Heart left ventricle (tissue), 16 donors: ENCODE data around the gene PYGO2. TPM values are rescaled to one million over a fixed set of nuclear protein-coding genes. Genes with fewer than 3 reads are reported as not detected.
A peak's percentile ranks its signal among the peaks of the same experiment; 100 is the strongest.
"Not testable (repeated sequence)": the region's sequence is repeated elsewhere in the genome, so short reads cannot be mapped to it uniquely, and the experiment has no call there.

Experiments used
- ATAC-seq, 4 donors: fragments of 200-7000 bp; cut with Tn5 transposase; one replicate each; pipeline ENCODE4 v1.9.1; 2020 to 2022; ENCODE audit warnings: moderate library complexity in 4 of 4, mild to moderate bottlenecking in 3 of 4, moderate number of reproducible peaks in 1 of 4
- DNase-seq, 5 donors: peaks; one replicate each; pipeline ENCODE4 v3.0.0-alpha.2; 2020
- H3K27ac ChIP-seq, 12 donors: fragments of 200-600 bp; sonication (generic) in 4 of 12; one replicate each; pipeline versions ENCODE4 v1.5.0 to v1.8.0; 2016 to 2022; ENCODE audit warnings: mild to moderate bottlenecking in 2 of 12
- H3K27me3 ChIP-seq, 9 donors: fragments of 200-600 bp; sonication (generic) in 2 of 9; one replicate each; pipeline versions ENCODE4 v1.5.1 to v1.8.0; 2016 to 2022; ENCODE audit warnings: mild to moderate bottlenecking in 3 of 9
- H3K36me3 ChIP-seq, 9 donors: fragments of 200-600 bp; sonication (generic) in 2 of 9; one replicate each; pipeline versions ENCODE4 v1.5.0 to v1.8.0; 2018 to 2022; ENCODE audit warnings: mild to moderate bottlenecking in 2 of 9
- H3K4me1 ChIP-seq, 12 donors: fragments of 200-600 bp; sonication (generic) in 4 of 12; one replicate each; pipeline versions ENCODE4 v1.5.0 to v1.8.0; 2016 to 2022; ENCODE audit warnings: mild to moderate bottlenecking in 3 of 12
- H3K4me3 ChIP-seq, 12 donors: fragments of 200-600 bp; sonication (generic) in 4 of 12; one replicate each; pipeline versions ENCODE4 v1.5.0 to v1.8.0; 2017 to 2022; ENCODE audit warnings: mild to moderate bottlenecking in 9 of 12, moderate library complexity in 4 of 12
- H3K9me3 ChIP-seq, 12 donors: fragments of 200-600 bp; sonication (generic) in 4 of 12; one replicate each; pipeline versions ENCODE4 v1.5.0 to v1.8.0; 2016 to 2022; ENCODE audit warnings: mild to moderate bottlenecking in 1 of 12
- POLR2A ChIP-seq, 2 donors: fragments of 450-650 bp; IDR thresholded peaks; one replicate each; pipeline ENCODE4 v1.6.1; 2017; ENCODE audit warnings: antibody characterized with exemption in 2 of 2, mild to moderate bottlenecking in 2 of 2, moderate library complexity in 2 of 2
- WGBS, 4 donors: extraction: QIAGEN DNeasy Blood & Tissue Kit in 2 of 4; methylation state at CpG; one replicate each; pipeline versions ENCODE4 v1.1.5 to v1.1.7; 2013 to 2018; 5-methylcytosine and 5-hydroxymethylcytosine counted together
- intact Hi-C, 10 donors: fragments of 100-400 bp; cut with DNase I; formaldehyde crosslinking; loops; one replicate each; pipeline versions ENCODE4 v1.11.1 to v1.14.2; 2022
- microRNA-seq, 4 donors: library from miRNA; unstranded; fragments of <30 nt; microRNA quantifications; one replicate each; pipeline versions ENCODE4 to v1.2.0, GENCODE V29; 2017 to 2020
- polyA plus RNA-seq, 2 donors: library from polyadenylated mRNA; stranded (reverse); fragments of 200-250 nt; gene quantifications; one replicate each; pipeline ENCODE4 v1.2.3, GENCODE V29; 2013
- total RNA-seq, 9 donors: library from RNA; depleted of rRNA in 2 of 9; stranded (reverse); fragments of >200 nt in 2 of 9; fragmentation: NEBNext Ultra II Directional in 3 of 9; extraction: Animal tissue kit (Norgen Biotek cat#: 25700) in 3 of 9; gene quantifications; one replicate each; pipeline versions ENCODE4 v1.1.0 to v1.2.4, GENCODE V29; 2016 to 2023
- TF ChIP-seq, protein P1 (sequence below), 12 donors: fragments of 200-600 bp; sonication (generic) in 4 of 12; IDR thresholded peaks; one replicate each; pipeline versions ENCODE4 v1.5.0 to v1.8.0; 2018 to 2022; ENCODE audit warnings: antibody characterized with exemption in 12 of 12, mild to moderate bottlenecking in 5 of 12
- donor health status: ischemic (EF 13 %, LVEDD 7.1; RV severe dilation, severe dysfunction).
- donor health status: healthy with polysubstance abuse.
- donor health status: DM: no; HTN: yes; CAD: no.
- donor health status: DM: no; HTN: no; CAD: no.
- donor health status: ischemic (EF 25% LVEDD 6.9; RV normal size, moderate dysfunction).
- donor health status: ischemic (EF 25% LVEDD 5.7; RV mildly dilated, moderate dysfunction).
- donor health status: healthy.
- donor health status: DM: yes; HTN: yes; CAD: no.
- donor health status: ischemic (EF 35%, LVEDD 5.7; RV mildly dilated, moderate dysfunction).
- donor health status: nonischemic (EF 11% LVEDD 7.7; RV severe dilation, severe dysfunction).
- donor health status: DM: yes; HTN: yes; CAD: no.
- donor health status: PGD.
- donor health status: ischemic (EF 29% LVEDD 5.4; RV normal size, mild dysfunction).
- donor health status: nonischemic (EF 23%, LVEDD 6.1; RV moderate dilation, normal function).

Gene PYGO2
- total and polyA plus RNA-seq, 11 donors, result 9.7 to 19.2 (median 16.3) TPM

DNA sequence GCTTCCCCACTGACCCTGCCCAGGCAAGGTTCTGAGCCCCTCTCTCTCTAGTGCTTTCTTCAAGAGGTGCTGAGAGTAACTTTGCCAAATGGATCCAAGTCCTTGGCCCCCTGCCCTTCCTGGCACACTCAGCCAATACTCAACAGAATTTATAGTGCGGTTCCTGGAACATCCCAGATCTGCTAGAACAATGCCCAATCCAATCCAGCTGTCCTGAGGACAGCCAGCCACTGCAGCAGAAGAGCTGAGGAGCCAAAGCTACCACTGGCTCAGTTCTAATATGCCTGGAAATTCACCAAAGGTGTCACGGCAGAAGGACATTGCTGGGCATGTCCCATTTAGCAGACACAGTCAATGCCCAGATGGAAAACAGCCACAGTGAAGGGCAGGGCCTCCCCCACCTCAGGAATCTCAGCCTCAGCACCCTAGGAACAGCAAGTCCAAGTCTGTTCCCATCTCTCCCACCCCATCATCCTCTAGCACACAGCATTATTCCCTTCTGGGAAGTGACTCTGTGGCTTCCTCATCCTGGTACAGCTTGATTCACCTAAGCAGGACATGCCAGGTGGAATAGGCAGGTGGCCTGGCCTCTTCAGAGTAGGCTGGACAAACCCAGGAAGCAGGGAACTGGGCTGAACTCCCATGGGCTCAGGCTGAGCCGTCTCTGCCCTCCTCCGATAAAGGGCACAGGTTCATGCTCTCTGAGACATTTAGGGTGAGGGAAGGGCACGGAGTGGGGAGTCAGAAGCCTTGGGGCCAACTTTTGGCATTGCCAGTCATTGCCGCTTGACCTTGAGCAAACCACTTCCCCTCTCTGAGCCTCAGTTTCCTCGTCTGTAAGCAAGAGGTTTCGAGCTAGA is 49.7 kb downstream of the PYGO2 start:
- WGBS, 4 donors, result 72 to 80% (median 76%) methylated on average over 7 to 8 of the region's 8 CpGs
- ATAC-seq (peak; percentile 75 to 85 (median 80)), DNase-seq (peak in 2 of 5 donors; percentile 39 to 66)
- no peaks in the 10 kb centered on the region for H3K36me3 ChIP-seq
- H3K27ac ChIP-seq, result peak overlapping the region in 10 of 12 donors; percentile 7 to 74 (median 42)
- TF ChIP-seq, protein P1, sequence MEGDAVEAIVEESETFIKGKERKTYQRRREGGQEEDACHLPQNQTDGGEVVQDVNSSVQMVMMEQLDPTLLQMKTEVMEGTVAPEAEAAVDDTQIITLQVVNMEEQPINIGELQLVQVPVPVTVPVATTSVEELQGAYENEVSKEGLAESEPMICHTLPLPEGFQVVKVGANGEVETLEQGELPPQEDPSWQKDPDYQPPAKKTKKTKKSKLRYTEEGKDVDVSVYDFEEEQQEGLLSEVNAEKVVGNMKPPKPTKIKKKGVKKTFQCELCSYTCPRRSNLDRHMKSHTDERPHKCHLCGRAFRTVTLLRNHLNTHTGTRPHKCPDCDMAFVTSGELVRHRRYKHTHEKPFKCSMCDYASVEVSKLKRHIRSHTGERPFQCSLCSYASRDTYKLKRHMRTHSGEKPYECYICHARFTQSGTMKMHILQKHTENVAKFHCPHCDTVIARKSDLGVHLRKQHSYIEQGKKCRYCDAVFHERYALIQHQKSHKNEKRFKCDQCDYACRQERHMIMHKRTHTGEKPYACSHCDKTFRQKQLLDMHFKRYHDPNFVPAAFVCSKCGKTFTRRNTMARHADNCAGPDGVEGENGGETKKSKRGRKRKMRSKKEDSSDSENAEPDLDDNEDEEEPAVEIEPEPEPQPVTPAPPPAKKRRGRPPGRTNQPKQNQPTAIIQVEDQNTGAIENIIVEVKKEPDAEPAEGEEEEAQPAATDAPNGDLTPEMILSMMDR (IDR thresholded peaks at IDR 0.05), result no peak
- TF ChIP-seq POLR2A (IDR thresholded peaks at IDR 0.05), result no peak
- peaks cover 0 to 3% (median 0%) of the 10 kb centered on the region in 12 donors for H3K9me3 ChIP-seq
- no peaks in the 10 kb centered on the region for H3K27me3 ChIP-seq
- H3K4me3 ChIP-seq, result no peak overlapping the region
- H3K4me1 ChIP-seq, result peaks cover 0 to 20% (median 4%) of the 10 kb centered on the region in 12 donors
- intact Hi-C loops, result loop anchor here in 1 of 10 donors (2.0 kb wide), 1 partner anchor 29 kb away; no protein-coding TSS in a partner anchor

DNA sequence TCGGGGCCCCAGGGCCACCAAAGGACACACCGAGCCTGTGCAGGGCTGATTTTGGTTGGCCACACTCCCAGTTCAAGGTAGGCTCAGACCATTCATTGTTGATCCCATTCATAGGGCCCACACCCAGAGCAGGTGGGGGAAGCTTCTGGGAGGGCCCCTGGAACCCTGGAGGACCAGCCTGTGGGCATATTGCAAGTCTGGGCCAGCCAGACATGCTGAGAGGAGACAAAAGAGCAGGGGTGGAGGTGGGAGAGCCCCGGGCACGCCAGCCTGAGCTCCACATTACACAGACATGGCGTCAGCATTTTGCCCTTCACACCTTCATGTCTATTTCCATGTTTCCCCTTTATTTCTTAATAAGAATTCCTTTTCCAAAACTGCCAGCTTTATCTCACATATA is 50.7 kb downstream of the PYGO2 start:
- DNase-seq (no peak), ATAC-seq (no peak)
- H3K4me1 ChIP-seq, result peaks cover 0 to 20% (median 4%) of the 10 kb centered on the region in 12 donors
- H3K36me3 ChIP-seq, result no peaks in the 10 kb centered on the region
- intact Hi-C loops, result loop anchor here in 1 of 10 donors (2.0 kb wide), 1 partner anchor 30 kb away; no protein-coding TSS in a partner anchor
- H3K4me3 ChIP-seq, result no peak overlapping the region
- WGBS, 4 donors, result 92 to 96% (median 95%) methylated on average over 5 of the region's 5 CpGs
- H3K27me3 ChIP-seq, result no peaks in the 10 kb centered on the region
- no peak for TF ChIP-seq POLR2A (IDR thresholded peaks at IDR 0.05)
- TF ChIP-seq, protein P1 (IDR thresholded peaks at IDR 0.05), result no peak
- peaks cover 0 to 3% (median 0%) of the 10 kb centered on the region in 12 donors for H3K9me3 ChIP-seq
- H3K27ac ChIP-seq, result peak overlapping the region in 2 of 12 donors; percentile 62 to 74

GRCh38 chr1:154908937-154909336 is 52.6 kb downstream of the PYGO2 start:
- no peak overlapping the region for H3K27ac ChIP-seq
- ATAC-seq (no peak), DNase-seq (no peak)
- no peaks in the 10 kb centered on the region for H3K36me3 ChIP-seq
- peaks cover 0 to 20% (median 4%) of the 10 kb centered on the region in 12 donors for H3K4me1 ChIP-seq
- TF ChIP-seq POLR2A (IDR thresholded peaks at IDR 0.05), result no peak
- TF ChIP-seq, protein P1 (IDR thresholded peaks at IDR 0.05), result no peak
- H3K4me3 ChIP-seq, result no peak overlapping the region
- H3K9me3 ChIP-seq, result peaks cover 0 to 3% (median 0%) of the 10 kb centered on the region in 12 donors
- intact Hi-C loops, result loop anchor here in 2 of 10 donors (5.0 kb wide), 1 partner anchor 153 kb away; the partner anchor contains the start of gene EFNA4 (in 2 of the 2)
- WGBS, 4 donors, result 73 to 79% (median 75%) methylated on average over 5 of the region's 5 CpGs
- no peaks in the 10 kb centered on the region for H3K27me3 ChIP-seq

- H3K4me1 ChIP-seq, result peaks cover 0 to 16% (median 3%) of the 10 kb centered on the region in 12 donors
- not testable (repeated sequence) for ATAC-seq, H3K4me3 ChIP-seq, H3K9me3 ChIP-seq, H3K36me3 ChIP-seq, DNase-seq, H3K27ac ChIP-seq, H3K27me3 ChIP-seq
- intact Hi-C loops, result loop anchor here in 2 of 10 donors (5.0 kb wide), 1 partner anchor 154 kb away; the partner anchor contains the start of gene EFNA4 (in 2 of the 2)
- WGBS, 4 donors, result 60 to 87% (median 60%) methylated on average over 2 to 3 of the region's 3 CpGs
Measured at GRCh38 chr1:154908129-154908528, 53.5 kb downstream of the PYGO2 start.

Small RNAs within 50 kb of the gene (microRNA-seq; reads per million reads assigned to microRNA genes)
- gene MIR4258, result 0 reads per million in 4 donors

Other genes with a start within 250 kb of the PYGO2 start
- 1 to 10 TPM; 1.0 to 4.6 (median 3.0) TPM for gene KCNN3, start 91.5 kb downstream of the PYGO2 start, total RNA-seq
- gene KCNN3, start 91.5 kb downstream of the PYGO2 start, polyA plus RNA-seq, result under 1 TPM; 0.42 to 0.88 TPM
- gene PMVK, start 25.1 kb downstream of the PYGO2 start, total RNA-seq, result 10 to 100 TPM; 12.8 to 50.8 (median 37.5) TPM
- gene PMVK, start 25.1 kb downstream of the PYGO2 start, polyA plus RNA-seq, result 10 to 100 TPM; 47.1 to 52.1 TPM
- gene PBXIP1, start 5.7 kb downstream of the PYGO2 start, total RNA-seq, result 10 to 100 TPM; 38.2 to 70.4 (median 51.7) TPM
- gene PBXIP1, start 5.7 kb downstream of the PYGO2 start, polyA plus RNA-seq, result 10 to 100 TPM; 36.9 to 38.2 TPM
- gene SHC1, start 9.0 kb upstream of the PYGO2 start, total RNA-seq, result 100 to 1,000 TPM in 1 of 9 donors, 10 to 100 TPM in 8; 38.8 to 115 (median 62.4) TPM
- gene SHC1, start 9.0 kb upstream of the PYGO2 start, polyA plus RNA-seq, result 10 to 100 TPM; 23.6 to 93.7 TPM
- 10 to 100 TPM; 11.0 to 30.0 (median 16.7) TPM for gene CKS1B, start 12.9 kb upstream of the PYGO2 start, total RNA-seq
- 10 to 100 TPM in 1 of 2 donors, 1 to 10 TPM in 1; 6.8 to 48.9 TPM for gene CKS1B, start 12.9 kb upstream of the PYGO2 start, polyA plus RNA-seq
- gene FLAD1, start 21.6 kb upstream of the PYGO2 start, total RNA-seq, result 10 to 100 TPM; 19.4 to 35.0 (median 27.4) TPM
- 10 to 100 TPM; 22.3 to 50.7 TPM for gene FLAD1, start 21.6 kb upstream of the PYGO2 start, polyA plus RNA-seq
- not detected for gene LENEP, start 31.8 kb upstream of the PYGO2 start, total RNA-seq
- gene LENEP, start 31.8 kb upstream of the PYGO2 start, polyA plus RNA-seq, result not detected
- gene ZBTB7B, start 41.0 kb upstream of the PYGO2 start, total RNA-seq, result 10 to 100 TPM; 29.5 to 80.0 (median 46.6) TPM
- gene ZBTB7B, start 41.0 kb upstream of the PYGO2 start, polyA plus RNA-seq, result 100 to 1,000 TPM in 1 of 2 donors, 10 to 100 TPM in 1; 39.2 to 103 TPM
- gene DCST2, start 72.0 kb upstream of the PYGO2 start, total RNA-seq, result under 1 TPM in 8 of 9 donors, not detected in 1; 0.14 to 0.62 (median 0.35) TPM
- gene DCST2, start 72.0 kb upstream of the PYGO2 start, polyA plus RNA-seq, result under 1 TPM; 0.17 to 0.65 TPM
- not detected for gene DCST1, start 72.0 kb upstream of the PYGO2 start, total RNA-seq
- gene DCST1, start 72.0 kb upstream of the PYGO2 start, polyA plus RNA-seq, result not detected
- 100 to 1,000 TPM in 3 of 9 donors, 10 to 100 TPM in 6; 55.8 to 199 (median 67.5) TPM for gene ADAM15, start 89.5 kb upstream of the PYGO2 start, total RNA-seq
- 100 to 1,000 TPM; 112 to 113 TPM for gene ADAM15, start 89.5 kb upstream of the PYGO2 start, polyA plus RNA-seq
- 1 to 10 TPM; 1.1 to 3.3 (median 2.2) TPM for gene EFNA4, start 102.0 kb upstream of the PYGO2 start, total RNA-seq
- gene EFNA4, start 102.0 kb upstream of the PYGO2 start, polyA plus RNA-seq, result 1 to 10 TPM; 2.0 to 4.8 TPM
- 1 to 10 TPM in 2 of 9 donors, under 1 TPM in 7; 0.20 to 2.4 (median 0.61) TPM for gene EFNA3, start 117.1 kb upstream of the PYGO2 start, total RNA-seq
- 1 to 10 TPM in 1 of 2 donors, under 1 TPM in 1; 0.61 to 1.9 TPM for gene EFNA3, start 117.1 kb upstream of the PYGO2 start, polyA plus RNA-seq
- 10 to 100 TPM; 22.8 to 51.8 (median 37.2) TPM for gene EFNA1, start 166.1 kb upstream of the PYGO2 start, total RNA-seq
- gene EFNA1, start 166.1 kb upstream of the PYGO2 start, polyA plus RNA-seq, result 100 to 1,000 TPM in 1 of 2 donors, 10 to 100 TPM in 1; 31.6 to 103 TPM
- gene SLC50A1, start 174.1 kb upstream of the PYGO2 start, total RNA-seq, result 10 to 100 TPM in 4 of 9 donors, 1 to 10 TPM in 5; 5.4 to 21.7 (median 9.7) TPM
- gene SLC50A1, start 174.1 kb upstream of the PYGO2 start, polyA plus RNA-seq, result 10 to 100 TPM; 15.7 to 36.0 TPM
- 10 to 100 TPM; 46.1 to 70.7 (median 54.4) TPM for gene DPM3, start 178.7 kb upstream of the PYGO2 start, total RNA-seq
- gene DPM3, start 178.7 kb upstream of the PYGO2 start, polyA plus RNA-seq, result 100 to 1,000 TPM in 1 of 2 donors, 10 to 100 TPM in 1; 75.4 to 216 TPM
- 100 to 1,000 TPM; 106 to 199 (median 123) TPM for gene KRTCAP2, start 211.5 kb upstream of the PYGO2 start, total RNA-seq
- 100 to 1,000 TPM; 220 to 283 TPM for gene KRTCAP2, start 211.5 kb upstream of the PYGO2 start, polyA plus RNA-seq
- under 1 TPM in 5 of 9 donors, not detected in 4; 0.08 to 0.41 (median 0.12) TPM for gene TRIM46, start 212.1 kb upstream of the PYGO2 start, total RNA-seq
- under 1 TPM in 1 of 2 donors, not detected in 1; 0.04 TPM for gene TRIM46, start 212.1 kb upstream of the PYGO2 start, polyA plus RNA-seq
- gene THBS3, start 246.1 kb upstream of the PYGO2 start, total RNA-seq, result 10 to 100 TPM in 2 of 9 donors, 1 to 10 TPM in 7; 3.0 to 22.2 (median 5.5) TPM
- 1 to 10 TPM; 2.7 to 6.8 TPM for gene THBS3, start 246.1 kb upstream of the PYGO2 start, polyA plus RNA-seq
- 10 to 100 TPM; 14.1 to 32.2 (median 19.3) TPM for gene MTX1, start 246.9 kb upstream of the PYGO2 start, total RNA-seq
- 10 to 100 TPM; 28.1 to 37.1 TPM for gene MTX1, start 246.9 kb upstream of the PYGO2 start, polyA plus RNA-seq